WTC11 (cell line): ENCODE data around the gene BAG2. TPM values are rescaled to one million over a fixed set of nuclear protein-coding genes. Genes with fewer than 3 reads are reported as not detected.

ENCODE experiments used
- ATAC-seq: fragments of 200-7000 bp; cut with Tn5 transposase; 2 replicates; pipeline ENCODE4 v1.10.0; 2021; ENCODE audit warnings: mild to moderate bottlenecking, moderate library complexity
- CTCF ChIA-PET: fragments of 300-600 bp; sonication (Branson Sonifier 250); formaldehyde crosslinking; loops from one replicate; lab custom pipeline; 2021; ENCODE audit warnings: antibody characterized with exemption; lab: Charles Lee
- POLR2A ChIA-PET: fragments of 350-600 bp; sonication (Branson Sonifier 250); formaldehyde crosslinking; loops from one replicate; lab custom pipeline; 2021; ENCODE audit warnings: antibody characterized with exemption; lab: Charles Lee
- DNase-seq: peaks from one replicate; pipeline ENCODE4 v3.0.0; 2021; ENCODE audit warnings: low spot score
- H3K27ac Mint-ChIP-seq: 2 replicates; pipeline ENCODE4 v1.8.0; 2021; ENCODE audit warnings: mixed read lengths
- H3K27me3 Mint-ChIP-seq: 2 replicates; pipeline ENCODE4 v1.8.0; 2021; ENCODE audit warnings: low read depth, mild to moderate bottlenecking, moderate library complexity, mixed read lengths
- H3K36me3 Mint-ChIP-seq: 2 replicates; pipeline ENCODE4 v1.8.0; 2021; ENCODE audit warnings: mixed read lengths
- H3K4me1 Mint-ChIP-seq: 2 replicates; pipeline ENCODE4 v1.8.0; 2022; ENCODE audit warnings: mixed read lengths
- H3K4me3 Mint-ChIP-seq: 2 replicates; pipeline ENCODE4 v1.8.0; 2021; ENCODE audit warnings: mild to moderate bottlenecking, moderate library complexity, mixed read lengths
- H3K9me3 Mint-ChIP-seq: 2 replicates; pipeline ENCODE4 v1.8.0; 2021; ENCODE audit warnings: mixed read lengths
- ATF1 ChIP-seq: sonication (generic); formaldehyde crosslinking; IDR thresholded peaks from 2 replicates; pipeline ENCODE4 v1.8.1; 2023; ENCODE audit warnings: mild to moderate bottlenecking, moderate library complexity, missing genetic modification reagents
- CTCF ChIP-seq: fragments of 200-600 bp; IDR thresholded peaks from 2 replicates; pipeline ENCODE4 v1.8.0; 2022; ENCODE audit warnings: antibody characterized with exemption
- ERG ChIP-seq: fragments of 250-450 bp; sonication (Bioruptor Pico); IDR thresholded peaks from 2 replicates; pipeline ENCODE4 v1.8.0; 2021; ENCODE audit warnings: mild to moderate bottlenecking
- IRF2 ChIP-seq: sonication (generic); formaldehyde crosslinking; IDR thresholded peaks from 2 replicates; pipeline ENCODE4 v1.8.0; 2022; ENCODE audit warnings: low read depth, missing genetic modification reagents, borderline replicate concordance
- MYBL2 ChIP-seq: sonication (generic); formaldehyde crosslinking; IDR thresholded peaks from 2 replicates; pipeline ENCODE4 v1.8.1; 2023; ENCODE audit warnings: mild to moderate bottlenecking, moderate library complexity, missing genetic modification reagents
- NFATC4 ChIP-seq: fragments of 250-450 bp; sonication (Bioruptor Pico); IDR thresholded peaks from 2 replicates; pipeline ENCODE4 v1.9.0; 2021; ENCODE audit warnings: mild to moderate bottlenecking
- NR3C1 ChIP-seq: sonication (generic); formaldehyde crosslinking; conservative IDR thresholded peaks from 2 replicates; pipeline ENCODE4 v1.8.1; 2023; ENCODE audit warnings: low read depth, mild to moderate bottlenecking, missing genetic modification reagents
- SMAD4 ChIP-seq: sonication (generic); formaldehyde crosslinking; IDR thresholded peaks from 2 replicates; pipeline ENCODE4 v1.8.0; 2022; ENCODE audit warnings: mild to moderate bottlenecking, missing genetic modification reagents
- SP1 ChIP-seq: sonication (generic); formaldehyde crosslinking; conservative IDR thresholded peaks from 2 replicates; pipeline ENCODE4 v1.8.1; 2022; ENCODE audit warnings: missing genetic modification reagents
- STAT6 ChIP-seq: sonication (generic); formaldehyde crosslinking; conservative IDR thresholded peaks from 2 replicates; pipeline ENCODE4 v1.8.1; 2023; ENCODE audit warnings: mild to moderate bottlenecking, low read depth, missing genetic modification reagents, moderate library complexity
- ZNF396 ChIP-seq: fragments of 250-450 bp; sonication (Bioruptor Pico); IDR thresholded peaks from 2 replicates; pipeline ENCODE4 v1.8.0; 2021; ENCODE audit warnings: mild to moderate bottlenecking, moderate library complexity, borderline replicate concordance
- ZNF512 ChIP-seq: sonication (generic); formaldehyde crosslinking; IDR thresholded peaks from 2 replicates; pipeline ENCODE4 v1.8.1; 2022; ENCODE audit warnings: missing genetic modification reagents, borderline replicate concordance
- ZSCAN18 ChIP-seq: fragments of 250-450 bp; sonication (Bioruptor Pico); IDR thresholded peaks from 2 replicates; pipeline ENCODE4 v2.1.2; 2022; ENCODE audit warnings: mild to moderate bottlenecking, moderate library complexity
- total RNA-seq: library from RNA; stranded (reverse); gene quantifications from 3 replicates; pipeline ENCODE4 v1.2.3, GENCODE V29; 2021

Gene BAG2
- total RNA-seq, 1 experiment from 2014 or later, result 8.0 TPM

- TF ChIP-seq ATF1 (no peak), ZNF396 (CRISPR knock-in tag) (no peak), MYBL2 (no peak), CTCF (no peak)
These were observed 9.9 kb downstream of the BAG2 start (continued) for GRCh38 chr6:57182017-57182432.

- Mint-ChIP-seq H3K9me3 (no peaks in the 10 kb centered on the region), H3K4me3 (no peak overlapping the region), H3K36me3 (peaks cover 17% of the 10 kb centered on the region), H3K4me1 (peaks cover under 1% of the 10 kb centered on the region; the same call in 1 of the 2 replicates), H3K27me3 (no peaks in the 10 kb centered on the region), H3K27ac (no peak overlapping the region)
- DNase-seq (no peak), ATAC-seq (no peak)
- TF ChIP-seq SP1 (CRISPR knock-in tag), result no peak
- no peak for TF ChIP-seq STAT6 (CRISPR knock-in tag)
- TF ChIP-seq NFATC4, result no peak
- TF ChIP-seq IRF2 (CRISPR knock-in tag), result no peak
- TF ChIP-seq ERG (CRISPR knock-in tag), result no peak
- no peak for TF ChIP-seq NR3C1
- no peak for TF ChIP-seq MYBL2
- TF ChIP-seq SMAD4, result no peak
- no peak for TF ChIP-seq ZSCAN18
- no peak for TF ChIP-seq ZNF512 (CRISPR knock-in tag)
- no peak for TF ChIP-seq CTCF
- ChIA-PET CTCF (no interaction called here), POLR2A (interaction anchor here (0.8 kb wide), 1 partner anchor 39 kb away, joined by 3 read pairs; the partner anchor contains the start of gene RAB23)
These were observed 11.2 kb downstream of the BAG2 start for GRCh38 chr6:57183336-57183735.
